Measurements from ENCODE around the gene SSNA1.
A peak's percentile ranks its signal among the peaks of the same experiment; 100 is the strongest.

The SSNA1 gene

GRCh38 chr9:137185921-137186320 is 2.6 kb upstream of the SSNA1 start:
- no peak for DNase-seq

GRCh38 chr9:137186385-137186784 is 2.1 kb upstream of the SSNA1 start:
- DNase-seq = no peak

- no peak for DNase-seq
Measured at GRCh38 chr9:137187386-137187785, 1.1 kb upstream of the SSNA1 start.

GRCh38 chr9:137188086-137188489 is 388 bp upstream of the SSNA1 start:
- no peak for DNase-seq

- no peak for DNase-seq
Measured at GRCh38 chr9:137189297-137190295, 1.1 kb downstream of the SSNA1 start.

- DNase-seq = no peak
Measured at GRCh38 chr9:137190315-137190856, 1.9 kb downstream of the SSNA1 start.

- DNase-seq = no peak
Measured at GRCh38 chr9:137191245-137191644, 2.8 kb downstream of the SSNA1 start.

- DNase-seq = no peak
Measured at GRCh38 chr9:137191691-137192447, 3.4 kb downstream of the SSNA1 start.

- DNase-seq = no peak
Measured at GRCh38 chr9:137192448-137192780, 3.9 kb downstream of the SSNA1 start.

- DNase-seq = no peak
Measured at GRCh38 chr9:137192859-137193258, 4.4 kb downstream of the SSNA1 start.

GRCh38 chr9:137193771-137194170 is 5.3 kb downstream of the SSNA1 start:
- no peak for DNase-seq

GRCh38 chr9:137194388-137194787 is 5.9 kb downstream of the SSNA1 start:
- DNase-seq = no peak

GRCh38 chr9:137194909-137195308 is 6.4 kb downstream of the SSNA1 start:
- DNase-seq = no peak

- peak; percentile 84 for DNase-seq
Measured at GRCh38 chr9:137195525-137196220, 7.2 kb downstream of the SSNA1 start.

GRCh38 chr9:137198051-137198901 is 9.8 kb downstream of the SSNA1 start:
- DNase-seq = no peak

GRCh38 chr9:137198902-137199283 is 10.4 kb downstream of the SSNA1 start:
- DNase-seq = no peak

GRCh38 chr9:137199411-137200121 is 11.1 kb downstream of the SSNA1 start:
- no peak for DNase-seq

- DNase-seq = peak; percentile 97
Measured at GRCh38 chr9:137200311-137201204, 12.1 kb downstream of the SSNA1 start, which contains the start of gene TPRN. TPRN (minus strand) TSS chr9:137200741; CDS start chr9:137200711, 30 bp downstream.

GRCh38 chr9:137201205-137201868 is 12.9 kb downstream of the SSNA1 start:
- no peak for DNase-seq

GRCh38 chr9:137202966-137203365 is 14.5 kb downstream of the SSNA1 start:
- DNase-seq = no peak
